Measurements from ENCODE around the gene CDK5R1. TPM values are rescaled to one million over a fixed set of nuclear protein-coding genes. Genes with fewer than 3 reads are reported as not detected.

CDK5R1 gene
- total and polyA plus RNA-seq, 2 experiments from 2014 or later, result 0.63 to 1.2 TPM

DNA sequence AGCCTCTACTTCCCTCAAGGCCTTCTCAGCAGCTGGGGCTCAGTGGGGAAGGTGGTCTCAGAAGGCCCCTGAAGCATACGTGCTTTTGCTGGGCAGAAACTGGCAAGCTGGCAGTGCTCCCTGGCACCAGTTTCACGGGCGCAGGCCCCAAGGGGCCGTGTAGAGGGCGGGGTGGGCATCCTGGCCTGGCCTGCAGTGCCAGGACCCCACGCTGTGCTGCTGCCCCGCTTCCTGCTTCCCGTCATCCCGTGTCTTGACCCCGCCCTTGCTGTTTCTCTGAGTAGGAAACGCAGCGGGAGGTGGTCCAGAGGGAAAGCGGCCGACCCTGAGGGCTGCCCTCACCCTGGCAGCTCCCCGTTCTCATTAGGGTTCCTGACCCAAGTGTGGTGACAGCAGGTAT lies 6.8 kb downstream of the CDK5R1 start:
- no peaks in the 10 kb centered on the region for H4K20me1 ChIP-seq (ENCODE audit: insufficient read depth)
- no peak for DNase-seq
- no peak overlapping the region for H3K4me2 ChIP-seq (ENCODE audit: unreplicated experiment)
- H3K9me2 ChIP-seq (ENCODE audit: insufficient read depth), result no peaks in the 10 kb centered on the region
- H2AFZ ChIP-seq, result no peak overlapping the region
- no peaks in the 10 kb centered on the region for H3K36me3 ChIP-seq (ENCODE audit: low read depth)
- peaks cover 22% of the 10 kb centered on the region for H3K4me1 ChIP-seq (ENCODE audit: insufficient read depth)
- in situ Hi-C loops (cut with MboI), result loop anchor here (10.0 kb wide), 1 partner anchor 251 kb away; no protein-coding TSS in a partner anchor
- H3K27ac ChIP-seq, result no peak overlapping the region
- H3F3A ChIP-seq (ENCODE audit: insufficient read depth), result 0 out of 2 replicates have a peak, but pooled peaks cover 4% of the 10 kb centered on the region
- no peak for TF ChIP-seq EZH2 (IDR thresholded peaks at IDR 0.05; ENCODE audit: insufficient read depth, poor library complexity, severe bottlenecking)
- no peak for TF ChIP-seq EZH2phosphoT487 (IDR thresholded peaks at IDR 0.05; ENCODE audit: insufficient read depth, low read depth)
- H3K79me2 ChIP-seq (ENCODE audit: insufficient read depth), result no peaks in the 10 kb centered on the region
- no peaks in the 10 kb centered on the region for H3K27me3 ChIP-seq (replicated peaks; ENCODE audit: insufficient read depth)
- no peaks in the 10 kb centered on the region for H3K9me3 ChIP-seq (ENCODE audit: low read depth)
- no peak overlapping the region for H3K9ac ChIP-seq
- no peak overlapping the region for H3K4me3 ChIP-seq
- 90 to 95% methylated on average over 12 to 15 of the region's 15 CpGs for WGBS, 2 experiments (ENCODE audit: low coverage in 1 of 2, low lambda C conversion rate in 2 of 2, missing lambda C conversion rate in 2 of 2)

DNA sequence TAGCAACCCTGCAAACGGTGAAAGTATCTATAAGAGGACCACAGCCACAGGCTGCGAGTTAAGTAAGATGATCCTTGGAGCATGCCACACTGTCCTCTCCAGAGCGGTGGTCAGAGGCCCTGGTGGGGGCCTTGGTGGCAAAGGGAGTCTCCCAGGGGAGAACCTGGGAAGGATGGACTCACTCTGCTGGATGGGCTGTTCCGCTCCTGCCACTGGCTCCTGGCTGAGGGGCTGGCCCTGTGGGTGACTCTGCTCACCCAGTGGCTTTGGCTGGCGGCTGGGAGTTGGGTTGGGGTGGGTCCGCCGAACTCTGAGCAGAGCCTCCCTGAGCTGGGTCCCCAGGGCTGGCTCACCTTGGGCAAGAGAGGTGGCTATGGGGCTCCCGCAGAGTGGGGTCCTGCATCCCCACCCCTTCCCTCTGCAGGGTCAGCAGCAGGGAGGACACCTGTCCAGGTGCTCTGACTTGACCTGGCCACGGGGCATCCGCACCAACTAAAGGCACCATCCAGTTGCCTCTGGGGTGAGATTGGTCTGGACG lies 7.3 kb downstream of the CDK5R1 start:
- no peaks in the 10 kb centered on the region for H4K20me1 ChIP-seq (ENCODE audit: insufficient read depth)
- no peak overlapping the region for H2AFZ ChIP-seq
- no peak overlapping the region for H3K4me3 ChIP-seq
- in situ Hi-C loops (cut with MboI), result loop anchor here (10.0 kb wide), 1 partner anchor 251 kb away; no protein-coding TSS in a partner anchor
- 0 out of 2 replicates have a peak, but pooled peaks cover 4% of the 10 kb centered on the region for H3F3A ChIP-seq (ENCODE audit: insufficient read depth)
- no peak overlapping the region for H3K4me2 ChIP-seq (ENCODE audit: unreplicated experiment)
- H3K27me3 ChIP-seq (replicated peaks; ENCODE audit: insufficient read depth), result no peaks in the 10 kb centered on the region
- TF ChIP-seq EZH2 (IDR thresholded peaks at IDR 0.05; ENCODE audit: insufficient read depth, poor library complexity, severe bottlenecking) (no peak), EZH2phosphoT487 (IDR thresholded peaks at IDR 0.05; ENCODE audit: insufficient read depth, low read depth) (no peak)
- no peak for DNase-seq
- H3K27ac ChIP-seq, result no peak overlapping the region
- H3K79me2 ChIP-seq (ENCODE audit: insufficient read depth), result no peaks in the 10 kb centered on the region
- no peaks in the 10 kb centered on the region for H3K36me3 ChIP-seq (ENCODE audit: low read depth)
- peaks cover 22% of the 10 kb centered on the region for H3K4me1 ChIP-seq (ENCODE audit: insufficient read depth)
- H3K9me2 ChIP-seq (ENCODE audit: insufficient read depth), result no peaks in the 10 kb centered on the region
- no peak overlapping the region for H3K9ac ChIP-seq
- no peaks in the 10 kb centered on the region for H3K9me3 ChIP-seq (ENCODE audit: low read depth)
- WGBS, 2 experiments (ENCODE audit: low coverage in 1 of 2, low lambda C conversion rate in 2 of 2, missing lambda C conversion rate in 2 of 2), result 93 to 96% methylated on average over 8 to 11 of the region's 11 CpGs

DNA sequence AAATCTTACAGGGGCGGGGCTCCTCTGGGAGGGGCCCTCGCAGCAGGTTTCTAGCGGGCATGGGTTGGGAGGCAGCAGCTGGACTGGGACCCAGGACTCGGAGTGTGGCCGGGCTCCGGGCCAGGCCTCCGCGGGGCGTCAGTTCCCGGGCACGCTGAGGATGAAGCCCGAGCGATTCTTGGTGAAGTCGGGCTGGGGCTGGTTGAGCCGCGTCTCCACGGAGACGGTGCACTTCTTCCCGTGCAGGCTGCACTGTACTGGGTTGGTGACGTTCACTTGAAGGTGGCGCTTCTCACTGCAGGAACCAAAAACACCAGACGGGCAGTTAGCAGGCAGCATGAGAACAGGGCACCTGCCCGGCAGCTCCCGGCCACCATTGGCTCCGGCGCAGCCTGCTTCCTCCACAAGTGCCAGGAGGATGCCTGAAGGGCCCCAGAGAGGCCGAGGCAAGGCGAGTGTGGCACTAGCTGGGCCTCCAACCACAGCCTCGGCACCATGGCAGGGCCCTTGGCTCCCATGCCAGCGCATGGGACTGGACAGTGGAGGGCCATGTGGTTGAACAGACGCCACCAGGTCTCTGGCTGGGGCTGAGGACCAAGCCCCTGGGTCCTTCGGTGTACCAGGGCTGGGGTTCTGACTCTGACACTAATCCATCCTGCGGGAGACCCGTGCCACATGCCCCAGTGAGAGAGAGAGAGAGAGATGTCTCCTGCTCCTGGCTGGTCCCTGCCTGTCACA lies 8.0 kb downstream of the CDK5R1 start:
- Histone ChIP-seq H3K9ac (no peak overlapping the region), H3K36me3 (ENCODE audit: low read depth) (no peaks in the 10 kb centered on the region), H4K20me1 (ENCODE audit: insufficient read depth) (no peaks in the 10 kb centered on the region), H3K79me2 (ENCODE audit: insufficient read depth) (no peaks in the 10 kb centered on the region), H2AFZ (no peak overlapping the region), H3F3A (ENCODE audit: insufficient read depth) (0 out of 2 replicates have a peak, but pooled peaks cover 4% of the 10 kb centered on the region), H3K9me2 (ENCODE audit: insufficient read depth) (no peaks in the 10 kb centered on the region), H3K4me2 (ENCODE audit: unreplicated experiment) (no peak overlapping the region), H3K27ac (no peak overlapping the region), H3K4me3 (no peak overlapping the region), H3K9me3 (ENCODE audit: low read depth) (no peaks in the 10 kb centered on the region), H3K4me1 (ENCODE audit: insufficient read depth) (peaks cover 22% of the 10 kb centered on the region), H3K27me3 (replicated peaks; ENCODE audit: insufficient read depth) (no peaks in the 10 kb centered on the region)
- TF ChIP-seq EZH2phosphoT487 (IDR thresholded peaks at IDR 0.05; ENCODE audit: insufficient read depth, low read depth), result no peak
- no peak for TF ChIP-seq EZH2 (IDR thresholded peaks at IDR 0.05; ENCODE audit: insufficient read depth, poor library complexity, severe bottlenecking)
- 86 to 90% methylated on average over 27 to 34 of the region's 34 CpGs for WGBS, 2 experiments (ENCODE audit: low coverage in 1 of 2, low lambda C conversion rate in 2 of 2, missing lambda C conversion rate in 2 of 2)
- DNase-seq, result no peak
- in situ Hi-C loops (cut with MboI), result loop anchor here (10.0 kb wide), 1 partner anchor 250 kb away; no protein-coding TSS in a partner anchor

DNA sequence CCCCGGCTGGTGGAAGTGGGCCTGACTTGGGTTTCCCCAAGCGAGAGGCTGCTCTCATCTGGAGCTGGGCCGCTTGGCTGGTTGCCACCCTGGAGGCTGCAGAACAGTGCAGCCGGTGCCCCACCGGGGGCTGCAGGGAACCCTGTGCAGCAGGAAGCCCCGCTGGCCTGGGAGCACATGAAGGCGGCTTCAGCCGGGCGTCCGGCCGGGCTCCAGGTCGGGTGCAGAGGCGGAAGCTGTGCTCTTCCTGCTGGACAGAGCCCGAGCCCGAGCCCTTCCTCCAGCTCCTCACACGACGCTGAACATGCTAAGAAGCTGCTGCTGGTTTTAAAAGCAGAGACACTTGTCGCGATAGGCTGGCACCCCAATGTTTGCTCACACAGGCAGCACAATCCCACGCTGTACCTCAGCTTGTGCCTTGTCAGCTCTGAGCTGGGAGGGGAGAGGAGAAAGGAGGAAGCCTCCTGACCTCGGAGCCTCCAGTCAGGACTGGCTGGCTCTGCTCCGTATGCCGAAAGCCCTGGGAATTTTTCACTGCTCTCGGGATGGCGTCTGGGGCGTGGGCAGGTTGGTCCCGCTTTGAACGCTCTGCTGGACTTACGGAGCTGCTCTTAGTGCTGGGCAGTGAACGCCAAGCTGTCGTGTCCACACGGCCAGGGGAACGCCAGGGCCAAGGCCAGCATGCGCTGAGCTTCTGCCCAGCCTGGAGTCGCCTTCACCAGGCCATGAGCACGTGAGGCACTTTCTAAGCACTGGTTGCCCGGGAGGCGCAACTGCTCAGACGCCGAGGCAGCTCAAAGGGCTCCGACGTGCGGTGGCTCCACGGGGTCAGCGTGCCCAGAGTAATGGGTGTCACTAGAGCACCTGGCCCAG lies 8.8 kb downstream of the CDK5R1 start:
- H3K27ac ChIP-seq, result 0 out of 2 replicates have a peak overlapping the region, but pooled peaks have one; percentile 69
- no peak overlapping the region for H3K9ac ChIP-seq
- no peaks in the 10 kb centered on the region for H3K9me2 ChIP-seq (ENCODE audit: insufficient read depth)

More for the DNA sequence above, 8.8 kb downstream of the CDK5R1 start:
- Histone ChIP-seq H3K4me2 (ENCODE audit: unreplicated experiment) (no peak overlapping the region), H3K27me3 (replicated peaks; ENCODE audit: insufficient read depth) (no peaks in the 10 kb centered on the region), H2AFZ (no peak overlapping the region), H3K79me2 (ENCODE audit: insufficient read depth) (no peaks in the 10 kb centered on the region), H3F3A (ENCODE audit: insufficient read depth) (0 out of 2 replicates have a peak, but pooled peaks cover 4% of the 10 kb centered on the region), H4K20me1 (ENCODE audit: insufficient read depth) (no peaks in the 10 kb centered on the region), H3K9me3 (ENCODE audit: low read depth) (no peaks in the 10 kb centered on the region), H3K4me1 (ENCODE audit: insufficient read depth) (peaks cover 22% of the 10 kb centered on the region), H3K36me3 (ENCODE audit: low read depth) (no peaks in the 10 kb centered on the region), H3K4me3 (no peak overlapping the region)
- in situ Hi-C loops (cut with MboI), result loop anchor here (10.0 kb wide), 1 partner anchor 249 kb away; no protein-coding TSS in a partner anchor
- 59 to 61% methylated on average over 40 to 45 of the region's 45 CpGs for WGBS, 2 experiments (ENCODE audit: low coverage in 1 of 2, low lambda C conversion rate in 2 of 2, missing lambda C conversion rate in 2 of 2)
- TF ChIP-seq EZH2phosphoT487 (IDR thresholded peaks at IDR 0.05; ENCODE audit: insufficient read depth, low read depth) (no peak), EZH2 (IDR thresholded peaks at IDR 0.05; ENCODE audit: insufficient read depth, poor library complexity, severe bottlenecking) (no peak)
- DNase-seq, result peak; percentile 64
